Esophagus muscularis mucosa (tissue), 3 donors: ENCODE measurements around the gene CERCAM.

Source experiments
- EP300 ChIP-seq: sonication (generic); formaldehyde crosslinking; IDR thresholded peaks from one replicate; pipeline ENCODE4 v1.6.1; 2017; ENCODE audit warnings: antibody characterized with exemption
- TF ChIP-seq, protein P1 (sequence below), 3 experiments: fragments of 200-600 bp in 2 of 3; fragments of 450-650 bp in 1 of 3; sonication (generic) in 2 of 3; IDR thresholded peaks; one replicate each; pipeline ENCODE4 v1.5.1; 2017 to 2019; ENCODE audit warnings: antibody characterized with exemption in 3 of 3, mild to moderate bottlenecking in 2 of 3, moderate library complexity in 1 of 3

GRCh38 chr9:128442150-128442549 lies 21.5 kb downstream of the CERCAM start:
- TF ChIP-seq, protein P1, sequence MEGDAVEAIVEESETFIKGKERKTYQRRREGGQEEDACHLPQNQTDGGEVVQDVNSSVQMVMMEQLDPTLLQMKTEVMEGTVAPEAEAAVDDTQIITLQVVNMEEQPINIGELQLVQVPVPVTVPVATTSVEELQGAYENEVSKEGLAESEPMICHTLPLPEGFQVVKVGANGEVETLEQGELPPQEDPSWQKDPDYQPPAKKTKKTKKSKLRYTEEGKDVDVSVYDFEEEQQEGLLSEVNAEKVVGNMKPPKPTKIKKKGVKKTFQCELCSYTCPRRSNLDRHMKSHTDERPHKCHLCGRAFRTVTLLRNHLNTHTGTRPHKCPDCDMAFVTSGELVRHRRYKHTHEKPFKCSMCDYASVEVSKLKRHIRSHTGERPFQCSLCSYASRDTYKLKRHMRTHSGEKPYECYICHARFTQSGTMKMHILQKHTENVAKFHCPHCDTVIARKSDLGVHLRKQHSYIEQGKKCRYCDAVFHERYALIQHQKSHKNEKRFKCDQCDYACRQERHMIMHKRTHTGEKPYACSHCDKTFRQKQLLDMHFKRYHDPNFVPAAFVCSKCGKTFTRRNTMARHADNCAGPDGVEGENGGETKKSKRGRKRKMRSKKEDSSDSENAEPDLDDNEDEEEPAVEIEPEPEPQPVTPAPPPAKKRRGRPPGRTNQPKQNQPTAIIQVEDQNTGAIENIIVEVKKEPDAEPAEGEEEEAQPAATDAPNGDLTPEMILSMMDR (IDR thresholded peaks at IDR 0.05): no peak
- TF ChIP-seq EP300: no peak
